AML-193 (cell line): ENCODE results near the gene PEX11G.
"Not testable (repeated sequence)": the region's sequence is repeated elsewhere in the genome, so short reads cannot be mapped to it uniquely, and the experiment has no call there.

ENCODE experiments used
- DNase-seq, 2 experiments: peaks; one replicate each; lab custom pipeline; 2025; lab: John Stamatoyannopoulos, UW

Gene PEX11G

DNA sequence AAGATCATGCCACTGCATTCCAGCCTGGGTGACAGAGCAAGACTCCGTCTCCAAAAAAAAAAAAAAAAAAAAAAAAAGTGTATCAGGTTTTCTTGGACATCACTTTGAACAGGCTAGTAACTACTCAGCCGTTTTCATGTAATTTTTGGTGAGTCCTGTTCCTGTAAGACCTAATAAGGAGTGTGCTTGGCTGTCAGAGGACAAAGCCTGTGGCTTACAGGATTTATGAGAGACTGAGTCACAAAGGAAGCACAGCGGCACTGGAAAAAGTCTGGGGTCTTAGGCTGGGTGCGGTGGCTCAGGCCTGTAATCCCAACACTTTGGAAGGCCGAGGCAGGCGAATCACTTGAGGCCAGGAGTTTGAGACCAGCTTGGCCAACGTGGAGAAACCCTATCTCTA is 55.4 kb downstream of the PEX11G start:
- DNase-seq: not testable (repeated sequence)

GRCh38 chr19:7429638-7430282 is 59.1 kb downstream of the PEX11G start:
- no peak for DNase-seq

DNA sequence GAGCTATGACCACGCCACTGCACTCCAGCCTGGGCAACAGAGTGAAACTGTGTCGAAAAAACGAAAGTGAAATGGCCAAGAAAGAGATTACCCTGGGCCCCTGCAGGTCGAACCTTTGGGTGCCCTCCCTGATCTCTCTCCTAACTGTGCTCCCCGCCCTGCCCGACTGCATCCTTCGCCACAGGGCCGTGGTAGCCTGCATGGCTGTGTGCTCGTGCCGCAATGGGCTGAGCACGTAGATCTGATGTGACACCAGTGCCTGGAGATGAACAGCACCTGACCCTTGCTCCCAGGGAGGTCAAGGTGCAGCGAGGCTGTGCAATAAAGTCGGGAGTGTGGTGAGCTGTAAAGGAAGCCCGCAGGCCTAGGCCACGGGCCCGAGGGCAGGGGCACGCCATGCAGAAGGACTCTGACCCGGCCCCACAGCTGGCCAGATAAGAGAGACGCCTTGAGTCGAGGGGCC is 60.2 kb downstream of the PEX11G start:
- DNase-seq: no peak

DNA sequence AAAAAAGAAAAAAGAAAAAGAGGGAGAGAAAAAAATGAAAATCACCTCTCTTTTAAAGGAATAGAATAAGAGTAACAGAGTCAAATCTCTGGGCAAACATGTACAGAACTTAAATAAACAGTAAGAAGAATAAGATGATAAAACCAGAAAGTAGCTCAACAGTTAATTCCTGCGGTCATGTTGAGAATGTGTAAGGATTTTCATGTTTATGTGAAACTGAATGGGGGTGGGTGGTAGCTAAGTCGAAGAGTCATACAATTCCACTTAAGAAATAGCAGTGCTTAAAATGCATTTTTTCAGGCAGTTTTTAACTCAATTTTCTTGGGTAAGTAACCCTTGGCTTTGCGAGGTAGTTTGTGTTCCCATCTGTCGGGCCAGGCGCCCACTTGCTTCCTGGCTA is 60.9 kb downstream of the PEX11G start:
- no peak for DNase-seq

DNA sequence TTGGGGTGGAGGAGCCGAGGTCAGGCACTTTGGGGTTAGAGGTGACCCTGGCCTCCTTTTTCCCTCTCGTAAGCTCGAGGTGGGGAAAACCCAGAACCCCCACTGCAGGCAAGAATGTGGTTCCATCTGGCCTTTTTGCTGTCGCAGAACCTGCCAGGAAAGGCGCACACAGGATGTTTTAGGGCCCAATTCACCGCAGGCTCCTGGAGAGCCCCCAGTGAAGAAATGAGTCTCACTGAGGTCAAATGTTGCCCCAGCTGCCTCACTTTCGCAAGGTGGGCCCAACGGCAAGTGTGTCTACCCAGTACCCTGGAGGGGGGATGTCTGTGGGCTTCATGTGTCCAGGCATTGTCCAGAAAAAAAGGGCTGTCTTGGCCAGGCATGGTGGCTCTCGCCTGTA is 61.8 kb downstream of the PEX11G start:
- DNase-seq: no peak
